Measurements from ENCODE around the gene GANC.

GANC gene

DNA sequence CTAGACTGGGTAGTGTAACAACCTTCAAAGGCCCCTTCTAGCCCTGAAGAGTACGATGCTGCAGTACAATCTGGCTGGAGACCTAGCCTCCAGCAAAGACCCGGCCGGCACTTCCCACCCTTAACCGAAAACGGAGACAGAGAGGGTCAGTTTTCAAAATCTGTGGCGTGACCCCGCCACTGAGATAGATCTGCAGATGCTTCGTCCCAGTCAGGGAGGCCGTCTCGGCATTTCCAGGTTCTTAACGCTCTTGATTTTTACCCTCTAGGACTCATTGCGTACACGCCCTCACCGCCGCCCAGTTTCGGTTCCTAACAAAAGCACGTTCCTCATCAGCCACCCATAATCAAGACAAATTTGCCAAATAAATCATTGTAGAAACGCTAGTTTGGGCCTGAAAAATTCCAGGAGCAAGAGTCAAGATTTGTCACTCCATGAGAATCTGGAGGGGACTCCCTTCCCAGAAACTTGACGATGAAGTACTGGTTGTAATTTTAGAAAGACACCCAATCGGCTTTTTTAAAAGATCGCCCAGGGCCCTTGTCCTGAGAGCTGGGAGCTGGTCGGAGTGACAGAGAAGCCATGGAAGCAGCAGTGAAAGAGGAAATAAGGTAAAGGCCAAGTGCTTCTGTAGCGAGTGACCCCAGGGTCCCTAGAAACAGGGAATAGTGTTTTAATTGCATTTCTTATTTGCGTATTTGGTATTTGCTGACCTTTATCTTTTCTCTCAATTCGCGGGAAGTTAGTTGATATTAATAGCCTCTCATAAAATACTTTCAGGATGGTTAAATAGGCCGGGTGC, 1.1 kb downstream of the GANC start:
- ChIA-PET CTCF (interaction anchor here (0.6 kb wide), 1 partner anchor 167 kb away, joined by 3 read pairs; no protein-coding TSS in a partner anchor), POLR2A (interaction anchor here (0.6 to 1.2 kb wide), 7 partner anchors 13 to 170 kb away, joined by 3 to 10 read pairs (median 5); partner anchors contain the start of gene VPS39)
- no peaks in the 10 kb centered on the region for H3K9me3 ChIP-seq (ENCODE audit: control insufficient read depth, insufficient read depth, low read depth, low read length)
- H3K27ac ChIP-seq (ENCODE audit: extremely low read depth, low read depth, low read length): peak overlapping the region; percentile 68
- no peaks in the 10 kb centered on the region for H3K4me1 ChIP-seq (ENCODE audit: control insufficient read depth, insufficient read depth, low read length)
- TF ChIP-seq SP2 (tag by site-specific recombination; IDR thresholded peaks at IDR 0.05): peak; percentile 35; the same call in 1 of the 2 replicates
- TF ChIP-seq, protein P1, sequence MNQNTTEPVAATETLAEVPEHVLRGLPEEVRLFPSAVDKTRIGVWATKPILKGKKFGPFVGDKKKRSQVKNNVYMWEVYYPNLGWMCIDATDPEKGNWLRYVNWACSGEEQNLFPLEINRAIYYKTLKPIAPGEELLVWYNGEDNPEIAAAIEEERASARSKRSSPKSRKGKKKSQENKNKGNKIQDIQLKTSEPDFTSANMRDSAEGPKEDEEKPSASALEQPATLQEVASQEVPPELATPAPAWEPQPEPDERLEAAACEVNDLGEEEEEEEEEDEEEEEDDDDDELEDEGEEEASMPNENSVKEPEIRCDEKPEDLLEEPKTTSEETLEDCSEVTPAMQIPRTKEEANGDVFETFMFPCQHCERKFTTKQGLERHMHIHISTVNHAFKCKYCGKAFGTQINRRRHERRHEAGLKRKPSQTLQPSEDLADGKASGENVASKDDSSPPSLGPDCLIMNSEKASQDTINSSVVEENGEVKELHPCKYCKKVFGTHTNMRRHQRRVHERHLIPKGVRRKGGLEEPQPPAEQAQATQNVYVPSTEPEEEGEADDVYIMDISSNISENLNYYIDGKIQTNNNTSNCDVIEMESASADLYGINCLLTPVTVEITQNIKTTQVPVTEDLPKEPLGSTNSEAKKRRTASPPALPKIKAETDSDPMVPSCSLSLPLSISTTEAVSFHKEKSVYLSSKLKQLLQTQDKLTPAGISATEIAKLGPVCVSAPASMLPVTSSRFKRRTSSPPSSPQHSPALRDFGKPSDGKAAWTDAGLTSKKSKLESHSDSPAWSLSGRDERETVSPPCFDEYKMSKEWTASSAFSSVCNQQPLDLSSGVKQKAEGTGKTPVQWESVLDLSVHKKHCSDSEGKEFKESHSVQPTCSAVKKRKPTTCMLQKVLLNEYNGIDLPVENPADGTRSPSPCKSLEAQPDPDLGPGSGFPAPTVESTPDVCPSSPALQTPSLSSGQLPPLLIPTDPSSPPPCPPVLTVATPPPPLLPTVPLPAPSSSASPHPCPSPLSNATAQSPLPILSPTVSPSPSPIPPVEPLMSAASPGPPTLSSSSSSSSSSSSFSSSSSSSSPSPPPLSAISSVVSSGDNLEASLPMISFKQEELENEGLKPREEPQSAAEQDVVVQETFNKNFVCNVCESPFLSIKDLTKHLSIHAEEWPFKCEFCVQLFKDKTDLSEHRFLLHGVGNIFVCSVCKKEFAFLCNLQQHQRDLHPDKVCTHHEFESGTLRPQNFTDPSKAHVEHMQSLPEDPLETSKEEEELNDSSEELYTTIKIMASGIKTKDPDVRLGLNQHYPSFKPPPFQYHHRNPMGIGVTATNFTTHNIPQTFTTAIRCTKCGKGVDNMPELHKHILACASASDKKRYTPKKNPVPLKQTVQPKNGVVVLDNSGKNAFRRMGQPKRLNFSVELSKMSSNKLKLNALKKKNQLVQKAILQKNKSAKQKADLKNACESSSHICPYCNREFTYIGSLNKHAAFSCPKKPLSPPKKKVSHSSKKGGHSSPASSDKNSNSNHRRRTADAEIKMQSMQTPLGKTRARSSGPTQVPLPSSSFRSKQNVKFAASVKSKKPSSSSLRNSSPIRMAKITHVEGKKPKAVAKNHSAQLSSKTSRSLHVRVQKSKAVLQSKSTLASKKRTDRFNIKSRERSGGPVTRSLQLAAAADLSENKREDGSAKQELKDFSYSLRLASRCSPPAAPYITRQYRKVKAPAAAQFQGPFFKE (tag by site-specific recombination; IDR thresholded peaks at IDR 0.05; ENCODE audit: borderline replicate concordance): no peak
- TF ChIP-seq ZNF335 (tag by site-specific recombination; conservative IDR thresholded peaks at IDR 0.05): 0 out of 2 replicates have a peak, but pooled peaks have one; percentile 26
- TF ChIP-seq, protein P2, sequence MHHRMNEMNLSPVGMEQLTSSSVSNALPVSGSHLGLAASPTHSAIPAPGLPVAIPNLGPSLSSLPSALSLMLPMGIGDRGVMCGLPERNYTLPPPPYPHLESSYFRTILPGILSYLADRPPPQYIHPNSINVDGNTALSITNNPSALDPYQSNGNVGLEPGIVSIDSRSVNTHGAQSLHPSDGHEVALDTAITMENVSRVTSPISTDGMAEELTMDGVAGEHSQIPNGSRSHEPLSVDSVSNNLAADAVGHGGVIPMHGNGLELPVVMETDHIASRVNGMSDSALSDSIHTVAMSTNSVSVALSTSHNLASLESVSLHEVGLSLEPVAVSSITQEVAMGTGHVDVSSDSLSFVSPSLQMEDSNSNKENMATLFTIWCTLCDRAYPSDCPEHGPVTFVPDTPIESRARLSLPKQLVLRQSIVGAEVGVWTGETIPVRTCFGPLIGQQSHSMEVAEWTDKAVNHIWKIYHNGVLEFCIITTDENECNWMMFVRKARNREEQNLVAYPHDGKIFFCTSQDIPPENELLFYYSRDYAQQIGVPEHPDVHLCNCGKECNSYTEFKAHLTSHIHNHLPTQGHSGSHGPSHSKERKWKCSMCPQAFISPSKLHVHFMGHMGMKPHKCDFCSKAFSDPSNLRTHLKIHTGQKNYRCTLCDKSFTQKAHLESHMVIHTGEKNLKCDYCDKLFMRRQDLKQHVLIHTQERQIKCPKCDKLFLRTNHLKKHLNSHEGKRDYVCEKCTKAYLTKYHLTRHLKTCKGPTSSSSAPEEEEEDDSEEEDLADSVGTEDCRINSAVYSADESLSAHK (tag by site-specific recombination; IDR thresholded peaks at IDR 0.05): peak; percentile 42; the same call in 1 of the 2 replicates
- peak; percentile 72 for TF ChIP-seq KLF1 (tag by site-specific recombination; IDR thresholded peaks at IDR 0.05)
- 0 out of 2 replicates have a peak, but pooled peaks have one; percentile 27 for TF ChIP-seq SP7 (tag by site-specific recombination; IDR thresholded peaks at IDR 0.05)
- TF ChIP-seq ZNF121 (tag by site-specific recombination; IDR thresholded peaks at IDR 0.05): no peak
- peak; percentile 33 for TF ChIP-seq KLF9 (tag by site-specific recombination; IDR thresholded peaks at IDR 0.05; ENCODE audit: low read depth)
- TF ChIP-seq, protein P3, sequence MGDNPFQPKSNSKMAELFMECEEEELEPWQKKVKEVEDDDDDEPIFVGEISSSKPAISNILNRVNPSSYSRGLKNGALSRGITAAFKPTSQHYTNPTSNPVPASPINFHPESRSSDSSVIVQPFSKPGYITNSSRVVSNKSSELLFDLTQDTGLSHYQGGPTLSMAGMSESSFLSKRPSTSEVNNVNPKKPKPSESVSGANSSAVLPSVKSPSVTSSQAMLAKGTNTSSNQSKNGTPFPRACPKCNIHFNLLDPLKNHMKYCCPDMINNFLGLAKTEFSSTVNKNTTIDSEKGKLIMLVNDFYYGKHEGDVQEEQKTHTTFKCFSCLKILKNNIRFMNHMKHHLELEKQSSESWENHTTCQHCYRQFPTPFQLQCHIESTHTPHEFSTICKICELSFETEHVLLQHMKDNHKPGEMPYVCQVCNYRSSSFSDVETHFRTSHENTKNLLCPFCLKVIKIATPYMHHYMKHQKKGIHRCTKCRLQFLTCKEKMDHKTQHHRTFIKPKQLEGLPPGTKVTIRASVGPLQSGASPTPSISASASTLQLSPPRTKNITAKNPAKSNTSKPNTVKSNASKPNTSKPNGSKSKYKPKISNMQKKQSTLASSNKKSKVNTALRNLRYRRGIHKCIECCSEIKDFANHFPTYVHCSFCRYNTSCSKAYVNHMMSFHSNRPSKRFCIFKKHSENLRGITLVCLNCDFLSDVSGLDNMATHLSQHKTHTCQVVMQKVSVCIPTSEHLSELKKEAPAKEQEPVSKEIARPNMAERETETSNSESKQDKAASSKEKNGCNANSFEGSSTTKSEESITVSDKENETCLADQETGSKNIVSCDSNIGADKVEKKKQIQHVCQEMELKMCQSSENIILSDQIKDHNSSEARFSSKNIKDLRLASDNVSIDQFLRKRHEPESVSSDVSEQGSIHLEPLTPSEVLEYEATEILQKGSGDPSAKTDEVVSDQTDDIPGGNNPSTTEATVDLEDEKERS (tag by site-specific recombination; IDR thresholded peaks at IDR 0.05): no peak
- TF ChIP-seq, protein P4, sequence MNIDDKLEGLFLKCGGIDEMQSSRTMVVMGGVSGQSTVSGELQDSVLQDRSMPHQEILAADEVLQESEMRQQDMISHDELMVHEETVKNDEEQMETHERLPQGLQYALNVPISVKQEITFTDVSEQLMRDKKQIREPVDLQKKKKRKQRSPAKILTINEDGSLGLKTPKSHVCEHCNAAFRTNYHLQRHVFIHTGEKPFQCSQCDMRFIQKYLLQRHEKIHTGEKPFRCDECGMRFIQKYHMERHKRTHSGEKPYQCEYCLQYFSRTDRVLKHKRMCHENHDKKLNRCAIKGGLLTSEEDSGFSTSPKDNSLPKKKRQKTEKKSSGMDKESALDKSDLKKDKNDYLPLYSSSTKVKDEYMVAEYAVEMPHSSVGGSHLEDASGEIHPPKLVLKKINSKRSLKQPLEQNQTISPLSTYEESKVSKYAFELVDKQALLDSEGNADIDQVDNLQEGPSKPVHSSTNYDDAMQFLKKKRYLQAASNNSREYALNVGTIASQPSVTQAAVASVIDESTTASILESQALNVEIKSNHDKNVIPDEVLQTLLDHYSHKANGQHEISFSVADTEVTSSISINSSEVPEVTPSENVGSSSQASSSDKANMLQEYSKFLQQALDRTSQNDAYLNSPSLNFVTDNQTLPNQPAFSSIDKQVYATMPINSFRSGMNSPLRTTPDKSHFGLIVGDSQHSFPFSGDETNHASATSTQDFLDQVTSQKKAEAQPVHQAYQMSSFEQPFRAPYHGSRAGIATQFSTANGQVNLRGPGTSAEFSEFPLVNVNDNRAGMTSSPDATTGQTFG (tag by site-specific recombination; IDR thresholded peaks at IDR 0.05; ENCODE audit: borderline replicate concordance): no peak
- H3K4me3 ChIP-seq (ENCODE audit: low read depth, low read length): peak overlapping the region; percentile 99
- H3K36me3 ChIP-seq (ENCODE audit: control insufficient read depth in 2 of 2, insufficient read depth in 1 of 2, low read length in 2 of 2): peaks cover 0 to 12% of the 10 kb centered on the region in 2 experiments; a peak in 2 of 3 replicates
